ENCODE results near the gene CABP2. TPM values are rescaled to one million over a fixed set of nuclear protein-coding genes. Genes with fewer than 3 reads are reported as not detected.
"Not testable (repeated sequence)": the region's sequence is repeated elsewhere in the genome, so short reads cannot be mapped to it uniquely, and the experiment has no call there.

CABP2 gene
- total and polyA plus RNA-seq, 4 donors = not detected

DNA sequence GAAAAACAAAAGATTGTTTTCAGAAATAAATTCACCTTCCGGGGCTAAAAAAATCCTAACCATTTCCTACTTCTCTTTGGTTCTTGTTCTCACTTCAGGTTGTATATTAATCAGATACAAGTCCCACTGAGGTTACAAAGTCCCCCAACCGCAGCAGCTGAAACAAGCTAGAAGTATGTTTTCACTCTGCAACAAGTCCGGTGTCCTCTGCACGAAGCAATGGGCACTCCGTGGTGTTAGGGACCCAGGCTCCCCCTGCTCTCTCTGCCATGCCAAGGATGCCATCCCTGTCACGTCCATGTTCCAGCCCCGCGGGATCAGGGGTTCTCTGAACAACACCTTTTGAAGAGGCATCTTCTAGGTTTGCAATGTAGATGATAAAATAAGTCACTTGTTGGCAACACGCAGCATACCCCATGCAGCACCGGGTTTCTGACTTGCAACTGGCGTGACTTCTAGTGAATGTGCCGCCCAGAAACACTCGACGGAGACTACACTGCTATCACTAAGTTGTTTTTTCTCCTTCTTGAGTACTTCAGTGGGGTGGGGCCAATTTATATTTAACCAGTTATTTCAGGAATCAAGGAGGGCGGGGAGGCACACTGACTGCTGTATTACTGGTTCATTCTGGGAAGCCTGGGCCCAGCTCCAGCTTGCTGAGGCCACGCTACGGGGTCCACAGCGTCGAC, 35.0 kb upstream of the CABP2 start:
- 40% methylated on average over 19 of the region's 19 CpGs for WGBS
- no peak for DNase-seq (ENCODE audit: low spot score)
- Histone ChIP-seq H3K4me3 (ENCODE audit: low read depth in 1 of 3, low read length in 3 of 3) (no peak overlapping the region), H3K36me3 (ENCODE audit: control insufficient read depth in 4 of 4, insufficient read depth in 3 of 4, low read depth in 1 of 4, low read length in 3 of 4) (no peaks in the 10 kb centered on the region), H3K27me3 (ENCODE audit: control insufficient read depth in 4 of 4, insufficient read depth in 4 of 4, low read length in 3 of 4) (no peaks in the 10 kb centered on the region), H3K27ac (ENCODE audit: low read depth in 1 of 2, low read length in 2 of 2) (no peak overlapping the region), H3K9ac (ENCODE audit: low read depth in 1 of 2, low read length in 2 of 2) (no peak overlapping the region), H3K4me1 (ENCODE audit: control insufficient read depth in 4 of 4, insufficient read depth in 4 of 4, low read length in 3 of 4) (peaks cover under 1 to 5% (median 5%) of the 10 kb centered on the region in 4 donors), H3K9me3 (ENCODE audit: control insufficient read depth in 4 of 4, low read length in 3 of 4) (no peaks in the 10 kb centered on the region)
- peak; percentile 12 for TF ChIP-seq YY1 (IDR thresholded peaks at IDR 0.05)
- TF ChIP-seq, protein P1, sequence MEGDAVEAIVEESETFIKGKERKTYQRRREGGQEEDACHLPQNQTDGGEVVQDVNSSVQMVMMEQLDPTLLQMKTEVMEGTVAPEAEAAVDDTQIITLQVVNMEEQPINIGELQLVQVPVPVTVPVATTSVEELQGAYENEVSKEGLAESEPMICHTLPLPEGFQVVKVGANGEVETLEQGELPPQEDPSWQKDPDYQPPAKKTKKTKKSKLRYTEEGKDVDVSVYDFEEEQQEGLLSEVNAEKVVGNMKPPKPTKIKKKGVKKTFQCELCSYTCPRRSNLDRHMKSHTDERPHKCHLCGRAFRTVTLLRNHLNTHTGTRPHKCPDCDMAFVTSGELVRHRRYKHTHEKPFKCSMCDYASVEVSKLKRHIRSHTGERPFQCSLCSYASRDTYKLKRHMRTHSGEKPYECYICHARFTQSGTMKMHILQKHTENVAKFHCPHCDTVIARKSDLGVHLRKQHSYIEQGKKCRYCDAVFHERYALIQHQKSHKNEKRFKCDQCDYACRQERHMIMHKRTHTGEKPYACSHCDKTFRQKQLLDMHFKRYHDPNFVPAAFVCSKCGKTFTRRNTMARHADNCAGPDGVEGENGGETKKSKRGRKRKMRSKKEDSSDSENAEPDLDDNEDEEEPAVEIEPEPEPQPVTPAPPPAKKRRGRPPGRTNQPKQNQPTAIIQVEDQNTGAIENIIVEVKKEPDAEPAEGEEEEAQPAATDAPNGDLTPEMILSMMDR (IDR thresholded peaks at IDR 0.05; ENCODE audit: low read depth, low read length, missing input control) = no peak

DNA sequence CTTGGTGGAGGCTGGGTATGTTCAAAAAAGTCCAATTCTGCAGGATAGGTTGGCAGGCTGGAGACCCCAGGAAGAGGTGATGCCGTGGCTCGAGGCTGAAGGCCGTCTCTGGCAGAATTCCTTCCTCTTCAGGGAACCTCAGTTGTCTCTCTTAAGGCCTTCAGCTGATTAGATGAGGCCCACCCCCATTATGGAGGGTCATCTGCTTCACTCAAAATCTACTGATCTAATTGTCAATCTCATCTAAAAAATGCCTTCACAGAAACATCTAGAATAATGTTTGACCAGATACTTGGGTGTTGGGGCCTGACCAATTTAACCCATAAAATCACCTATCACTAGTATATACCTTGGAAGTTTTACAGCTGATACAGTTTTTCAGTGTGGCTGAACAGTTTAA, 33.0 kb upstream of the CABP2 start:
- WGBS = 79% methylated on average over 3 of the region's 3 CpGs
- DNase-seq (ENCODE audit: low spot score) = no peak
- Histone ChIP-seq H3K9me3 (ENCODE audit: control insufficient read depth in 4 of 4, low read length in 3 of 4) (no peaks in the 10 kb centered on the region), H3K9ac (ENCODE audit: low read depth in 1 of 2, low read length in 2 of 2) (no peak overlapping the region), H3K27ac (ENCODE audit: low read depth in 1 of 2, low read length in 2 of 2) (no peak overlapping the region), H3K27me3 (ENCODE audit: control insufficient read depth in 4 of 4, insufficient read depth in 4 of 4, low read length in 3 of 4) (no peaks in the 10 kb centered on the region), H3K36me3 (ENCODE audit: control insufficient read depth in 4 of 4, insufficient read depth in 3 of 4, low read depth in 1 of 4, low read length in 3 of 4) (no peaks in the 10 kb centered on the region), H3K4me3 (ENCODE audit: low read depth in 1 of 3, low read length in 3 of 3) (no peak overlapping the region), H3K4me1 (ENCODE audit: control insufficient read depth in 4 of 4, insufficient read depth in 4 of 4, low read length in 3 of 4) (peaks cover 0 to 5% (median 0%) of the 10 kb centered on the region in 4 donors)
- no peak for TF ChIP-seq YY1 (IDR thresholded peaks at IDR 0.05)
- TF ChIP-seq, protein P2, sequence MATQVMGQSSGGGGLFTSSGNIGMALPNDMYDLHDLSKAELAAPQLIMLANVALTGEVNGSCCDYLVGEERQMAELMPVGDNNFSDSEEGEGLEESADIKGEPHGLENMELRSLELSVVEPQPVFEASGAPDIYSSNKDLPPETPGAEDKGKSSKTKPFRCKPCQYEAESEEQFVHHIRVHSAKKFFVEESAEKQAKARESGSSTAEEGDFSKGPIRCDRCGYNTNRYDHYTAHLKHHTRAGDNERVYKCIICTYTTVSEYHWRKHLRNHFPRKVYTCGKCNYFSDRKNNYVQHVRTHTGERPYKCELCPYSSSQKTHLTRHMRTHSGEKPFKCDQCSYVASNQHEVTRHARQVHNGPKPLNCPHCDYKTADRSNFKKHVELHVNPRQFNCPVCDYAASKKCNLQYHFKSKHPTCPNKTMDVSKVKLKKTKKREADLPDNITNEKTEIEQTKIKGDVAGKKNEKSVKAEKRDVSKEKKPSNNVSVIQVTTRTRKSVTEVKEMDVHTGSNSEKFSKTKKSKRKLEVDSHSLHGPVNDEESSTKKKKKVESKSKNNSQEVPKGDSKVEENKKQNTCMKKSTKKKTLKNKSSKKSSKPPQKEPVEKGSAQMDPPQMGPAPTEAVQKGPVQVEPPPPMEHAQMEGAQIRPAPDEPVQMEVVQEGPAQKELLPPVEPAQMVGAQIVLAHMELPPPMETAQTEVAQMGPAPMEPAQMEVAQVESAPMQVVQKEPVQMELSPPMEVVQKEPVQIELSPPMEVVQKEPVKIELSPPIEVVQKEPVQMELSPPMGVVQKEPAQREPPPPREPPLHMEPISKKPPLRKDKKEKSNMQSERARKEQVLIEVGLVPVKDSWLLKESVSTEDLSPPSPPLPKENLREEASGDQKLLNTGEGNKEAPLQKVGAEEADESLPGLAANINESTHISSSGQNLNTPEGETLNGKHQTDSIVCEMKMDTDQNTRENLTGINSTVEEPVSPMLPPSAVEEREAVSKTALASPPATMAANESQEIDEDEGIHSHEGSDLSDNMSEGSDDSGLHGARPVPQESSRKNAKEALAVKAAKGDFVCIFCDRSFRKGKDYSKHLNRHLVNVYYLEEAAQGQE (IDR thresholded peaks at IDR 0.05) = no peak
- TF ChIP-seq FOXA2 (IDR thresholded peaks at IDR 0.05) = no peak
- TF ChIP-seq NR2F2 (IDR thresholded peaks at IDR 0.05) = no peak
- TF ChIP-seq JUND (IDR thresholded peaks at IDR 0.05) = no peak
- TF ChIP-seq, protein P1 (IDR thresholded peaks at IDR 0.05; ENCODE audit: low read depth, low read length, missing input control) = no peak
- no peak for TF ChIP-seq FOXA1 (IDR thresholded peaks at IDR 0.05)
- no peak for TF ChIP-seq RXRA (IDR thresholded peaks at IDR 0.05)
- TF ChIP-seq HNF4A (conservative IDR thresholded peaks at IDR 0.05) = no peak
- no peak for TF ChIP-seq GABPA (IDR thresholded peaks at IDR 0.05 in 1 of 2, conservative IDR thresholded peaks at IDR 0.05 in 1 of 2)
- TF ChIP-seq EGR1 (IDR thresholded peaks at IDR 0.05; ENCODE audit: low read depth in 2 of 2) = no peak
- TF ChIP-seq, protein P3, sequence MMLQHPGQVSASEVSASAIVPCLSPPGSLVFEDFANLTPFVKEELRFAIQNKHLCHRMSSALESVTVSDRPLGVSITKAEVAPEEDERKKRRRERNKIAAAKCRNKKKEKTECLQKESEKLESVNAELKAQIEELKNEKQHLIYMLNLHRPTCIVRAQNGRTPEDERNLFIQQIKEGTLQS (IDR thresholded peaks at IDR 0.05) = no peak
- TF ChIP-seq, protein P4, sequence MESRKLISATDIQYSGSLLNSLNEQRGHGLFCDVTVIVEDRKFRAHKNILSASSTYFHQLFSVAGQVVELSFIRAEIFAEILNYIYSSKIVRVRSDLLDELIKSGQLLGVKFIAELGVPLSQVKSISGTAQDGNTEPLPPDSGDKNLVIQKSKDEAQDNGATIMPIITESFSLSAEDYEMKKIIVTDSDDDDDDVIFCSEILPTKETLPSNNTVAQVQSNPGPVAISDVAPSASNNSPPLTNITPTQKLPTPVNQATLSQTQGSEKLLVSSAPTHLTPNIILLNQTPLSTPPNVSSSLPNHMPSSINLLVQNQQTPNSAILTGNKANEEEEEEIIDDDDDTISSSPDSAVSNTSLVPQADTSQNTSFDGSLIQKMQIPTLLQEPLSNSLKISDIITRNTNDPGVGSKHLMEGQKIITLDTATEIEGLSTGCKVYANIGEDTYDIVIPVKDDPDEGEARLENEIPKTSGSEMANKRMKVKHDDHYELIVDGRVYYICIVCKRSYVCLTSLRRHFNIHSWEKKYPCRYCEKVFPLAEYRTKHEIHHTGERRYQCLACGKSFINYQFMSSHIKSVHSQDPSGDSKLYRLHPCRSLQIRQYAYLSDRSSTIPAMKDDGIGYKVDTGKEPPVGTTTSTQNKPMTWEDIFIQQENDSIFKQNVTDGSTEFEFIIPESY (IDR thresholded peaks at IDR 0.05) = no peak
- TF ChIP-seq TAF1 (conservative IDR thresholded peaks at IDR 0.05) = no peak
- no peak for TF ChIP-seq SP1 (IDR thresholded peaks at IDR 0.05)
- TF ChIP-seq, protein P5, sequence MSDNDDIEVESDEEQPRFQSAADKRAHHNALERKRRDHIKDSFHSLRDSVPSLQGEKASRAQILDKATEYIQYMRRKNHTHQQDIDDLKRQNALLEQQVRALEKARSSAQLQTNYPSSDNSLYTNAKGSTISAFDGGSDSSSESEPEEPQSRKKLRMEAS (IDR thresholded peaks at IDR 0.05) = no peak
- TF ChIP-seq HNF4G (IDR thresholded peaks at IDR 0.05) = no peak

DNA sequence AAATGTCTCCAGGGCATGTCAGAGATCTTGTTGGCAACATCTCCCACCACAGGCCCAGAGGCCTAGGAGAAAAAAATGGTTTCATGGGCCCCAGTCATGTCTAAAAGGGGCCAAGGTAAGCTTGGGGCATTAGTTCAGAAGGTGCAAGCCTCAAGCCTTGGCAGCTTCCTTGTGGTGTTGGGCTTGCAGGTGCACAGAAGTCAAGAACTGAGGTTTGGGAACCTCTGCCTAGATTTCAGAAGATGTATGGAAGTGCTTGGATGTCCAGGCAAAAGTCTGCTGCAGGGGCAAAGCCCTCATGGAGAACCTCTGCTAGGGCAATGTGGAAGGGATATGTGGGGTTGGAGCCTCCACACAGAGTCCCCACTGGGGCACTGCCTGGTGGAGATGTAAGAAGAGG, 28.5 kb upstream of the CABP2 start:
- H3K27me3 ChIP-seq (ENCODE audit: control insufficient read depth in 4 of 4, insufficient read depth in 4 of 4, low read length in 3 of 4); H3K9me3 ChIP-seq (ENCODE audit: control insufficient read depth in 4 of 4, low read length in 3 of 4); H3K9ac ChIP-seq (ENCODE audit: low read depth in 1 of 2, low read length in 2 of 2); H3K4me1 ChIP-seq (ENCODE audit: control insufficient read depth in 4 of 4, insufficient read depth in 4 of 4, low read length in 3 of 4); H3K4me3 ChIP-seq (ENCODE audit: low read depth in 1 of 3, low read length in 3 of 3); H3K27ac ChIP-seq (ENCODE audit: low read depth in 1 of 2, low read length in 2 of 2); H3K36me3 ChIP-seq (ENCODE audit: control insufficient read depth in 4 of 4, insufficient read depth in 3 of 4, low read depth in 1 of 4, low read length in 3 of 4); DNase-seq (ENCODE audit: low spot score): not testable (repeated sequence)
